Fibroblast of villous mesenchyme (primary cell): Measurements from ENCODE around the gene SHANK2. TPM values are rescaled to one million over a fixed set of nuclear protein-coding genes. Genes with fewer than 3 reads are reported as not detected.
A peak's percentile ranks its signal among the peaks of the same experiment; 100 is the strongest.

Experiments
- DNase-seq: peaks from one replicate; pipeline ENCODE4 v3.0.0-alpha.2; 2010; ENCODE audit warnings: low read depth
- H3K4me3 ChIP-seq: 2 replicates; pipeline ENCODE4 v1.5.1; 2011; ENCODE audit warnings: low read depth, mild to moderate bottlenecking, low read length
- CTCF ChIP-seq: IDR thresholded peaks from 2 replicates; pipeline ENCODE4 v1.5.1; 2012; ENCODE audit warnings: low read depth, mild to moderate bottlenecking, low read length; ENCODE audit not compliant: insufficient read depth
- total RNA-seq: library from RNA; depleted of rRNA; stranded (reverse); fragments of >200 nt; gene quantifications from 2 replicates; pipeline ENCODE4 v1.2.3, GENCODE V29; 2012

The SHANK2 gene
- total RNA-seq, 1 donor, result 0.86 TPM

DNA sequence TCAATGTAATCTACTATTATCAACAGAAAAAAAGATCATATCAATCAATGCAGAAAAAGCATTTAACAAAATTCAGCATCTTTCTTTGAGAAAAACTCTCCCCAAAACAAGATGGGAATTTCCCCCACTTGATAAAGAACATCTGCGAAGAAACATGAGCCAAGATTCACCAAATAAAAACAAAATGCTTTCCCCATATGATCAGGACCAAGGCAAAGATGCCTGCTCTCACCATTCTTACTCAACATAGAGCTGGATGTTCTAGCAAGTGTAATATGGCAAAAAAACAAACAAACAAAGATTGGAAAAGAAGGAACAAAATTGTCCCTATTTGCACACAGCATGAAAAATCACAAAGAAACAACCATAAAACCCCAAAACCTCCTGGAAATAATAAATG lies 23.4 kb downstream of the SHANK2 start:
- TF ChIP-seq CTCF, result no peak
- DNase-seq, result peak; percentile 29
- no peak overlapping the region for H3K4me3 ChIP-seq

- no peak for DNase-seq
- H3K4me3 ChIP-seq, result no peak overlapping the region
- TF ChIP-seq CTCF, result no peak
Observed at GRCh38 chr11:71227058-71227659, 25.2 kb downstream of the SHANK2 start.

- no peak for TF ChIP-seq CTCF
- H3K4me3 ChIP-seq, result no peak overlapping the region
- no peak for DNase-seq
Observed at GRCh38 chr11:71223671-71224660, 28.4 kb downstream of the SHANK2 start.

DNA sequence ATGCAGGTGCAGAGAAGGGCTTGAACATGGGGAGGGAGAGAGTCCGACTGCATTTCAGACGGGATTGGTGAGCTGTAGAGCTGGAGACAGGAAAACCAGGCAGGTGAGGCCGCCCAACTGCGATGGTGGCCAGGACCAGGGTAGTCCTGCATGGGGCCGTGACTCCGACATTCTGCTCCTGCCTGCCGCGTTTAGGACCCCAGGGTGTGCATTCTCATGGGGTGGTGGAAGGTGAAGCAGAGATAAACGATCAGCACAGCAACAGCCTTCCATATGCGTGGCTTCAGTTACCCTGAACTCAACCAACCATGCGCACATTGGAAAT lies 29.3 kb downstream of the SHANK2 start:
- DNase-seq, result no peak
- H3K4me3 ChIP-seq, result no peak overlapping the region
- TF ChIP-seq CTCF, result no peak

- TF ChIP-seq CTCF, result no peak
- no peak for DNase-seq
- H3K4me3 ChIP-seq, result no peak overlapping the region
Observed at GRCh38 chr11:71222318-71223080, 29.9 kb downstream of the SHANK2 start.

DNA sequence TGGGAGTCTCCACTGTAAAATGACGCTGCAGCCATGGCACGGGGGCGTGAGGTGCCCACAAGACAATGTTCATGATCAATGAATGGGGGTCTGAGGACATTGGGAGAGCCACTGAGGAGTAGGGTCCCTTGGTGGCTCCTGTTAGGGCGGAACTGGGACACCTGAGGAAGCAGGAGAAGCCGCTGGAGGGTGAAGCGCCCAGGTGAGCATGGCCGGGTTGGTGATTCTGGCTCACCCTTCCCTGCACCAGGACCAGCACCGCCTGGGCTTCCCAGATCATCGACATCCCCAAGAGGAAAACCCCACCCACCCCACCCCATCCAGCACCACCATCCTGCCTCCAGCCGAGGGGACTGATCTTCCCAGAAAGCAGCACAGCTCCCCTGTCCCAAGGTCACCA lies 30.6 kb downstream of the SHANK2 start:
- no peak overlapping the region for H3K4me3 ChIP-seq
- no peak for TF ChIP-seq CTCF
- no peak for DNase-seq
